Fibroblast of skin of right quadriceps (primary cell): Measurements from ENCODE around the gene NEBL.

Source experiments
- DNase-seq: peaks from one replicate; pipeline ENCODE4 v3.0.0-alpha.2; 2013

NEBL gene

DNA sequence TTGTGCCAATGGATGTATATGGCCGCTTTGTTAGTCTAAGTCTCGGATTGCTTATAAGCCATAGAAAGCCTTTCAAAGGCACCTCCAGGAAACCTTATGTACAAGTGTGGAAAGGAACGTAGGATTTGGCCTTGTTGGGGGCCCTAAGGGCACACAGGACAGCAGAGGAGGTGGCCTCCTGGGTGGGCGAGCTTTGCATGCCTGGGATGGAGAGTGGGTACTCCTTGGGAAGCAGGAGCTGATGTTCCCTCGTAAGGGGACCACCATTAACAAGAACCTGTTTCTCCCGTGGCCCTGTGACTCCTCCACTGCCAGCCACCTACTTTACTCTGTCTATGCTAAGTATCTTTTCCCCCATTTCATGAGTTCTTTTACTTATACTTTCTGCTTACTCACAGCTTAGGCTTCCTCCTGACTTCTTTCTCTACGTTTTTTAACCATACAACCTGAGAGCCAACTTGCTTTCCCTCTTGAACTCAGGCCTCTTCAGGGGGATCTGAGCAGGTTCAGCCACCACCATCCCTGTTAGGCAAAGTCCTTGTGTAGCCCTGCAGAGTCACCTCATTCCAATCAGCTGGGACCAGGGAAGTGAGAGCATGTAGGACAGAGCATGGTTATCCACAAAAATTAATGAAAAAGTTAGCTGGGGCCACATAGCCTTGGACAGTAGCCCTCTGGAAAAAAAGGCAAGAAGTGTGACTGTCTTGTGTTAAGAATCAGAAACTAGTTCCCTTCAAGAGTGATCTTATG, 118.9 kb downstream of the NEBL start:
- no peak for DNase-seq

DNA sequence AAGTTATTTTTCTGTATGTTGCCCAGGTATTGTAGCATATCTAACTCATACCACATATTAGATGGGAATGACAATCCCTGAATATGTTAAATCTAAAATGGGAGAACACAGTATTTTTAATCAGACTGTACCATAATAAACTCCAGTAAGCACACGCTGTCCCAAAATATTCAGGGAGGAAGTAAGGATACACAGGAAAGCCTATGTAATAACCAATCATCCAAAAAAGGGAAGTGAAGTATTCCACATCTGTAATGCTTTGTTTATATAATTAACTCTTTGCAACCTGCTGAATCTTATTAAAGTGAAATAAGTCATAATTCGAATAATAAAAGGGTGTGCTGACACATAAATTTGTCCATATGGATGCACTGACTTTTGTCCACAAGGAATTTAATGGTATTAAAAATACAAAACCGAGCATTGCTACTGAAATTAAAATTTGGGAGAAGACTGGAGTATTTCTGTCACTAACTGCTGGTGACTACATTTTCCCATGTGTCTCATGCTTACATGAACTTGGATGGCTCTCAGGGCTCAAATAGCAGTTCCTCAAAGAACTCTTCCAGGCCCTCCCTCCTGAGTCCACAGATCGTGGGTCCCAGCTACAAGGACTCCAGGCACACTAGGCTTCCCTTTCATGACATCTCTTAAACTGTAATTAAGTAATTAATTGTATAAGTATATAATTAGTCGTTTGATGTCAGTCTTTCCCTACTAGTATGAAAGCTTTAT, 120.6 kb downstream of the NEBL start:
- DNase-seq, result no peak

DNA sequence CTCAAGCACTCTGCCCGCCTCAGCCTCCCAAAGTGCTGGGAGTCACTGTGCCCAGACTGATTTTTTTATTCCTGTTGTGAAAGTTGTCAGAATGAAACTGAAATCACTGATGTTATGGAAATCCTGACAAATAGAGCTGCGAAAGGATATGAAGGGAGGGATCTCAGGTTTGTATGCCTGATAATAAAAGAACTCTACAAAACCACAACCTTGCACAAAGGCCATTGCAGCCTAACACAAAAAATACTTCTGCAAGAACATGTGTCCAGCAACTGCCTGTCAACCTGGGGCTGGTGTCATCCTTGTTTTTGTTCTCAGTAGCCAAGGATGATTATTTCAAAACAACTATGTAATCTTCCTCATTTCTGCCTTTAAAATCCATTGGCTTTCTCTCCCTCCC, 126.1 kb downstream of the NEBL start:
- DNase-seq, result no peak

DNA sequence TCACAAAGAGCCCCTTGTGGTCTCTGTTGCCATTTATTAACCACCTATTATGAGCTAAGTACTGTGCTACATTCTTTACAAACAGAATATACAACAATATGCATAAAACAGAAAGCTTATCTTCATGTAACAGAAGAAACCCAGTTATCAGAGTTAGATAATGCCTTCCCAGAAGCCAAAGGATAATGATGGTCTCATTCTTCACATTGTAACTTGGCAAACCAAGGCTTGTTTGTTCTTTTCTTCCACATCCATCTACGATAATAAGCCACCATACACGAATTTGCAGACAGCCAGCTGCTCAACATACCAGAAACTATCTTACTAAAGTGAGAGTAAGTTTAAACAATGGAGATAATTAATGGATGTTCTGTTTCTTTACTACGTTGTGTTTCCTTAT, 127.6 kb downstream of the NEBL start:
- DNase-seq, result no peak

DNA sequence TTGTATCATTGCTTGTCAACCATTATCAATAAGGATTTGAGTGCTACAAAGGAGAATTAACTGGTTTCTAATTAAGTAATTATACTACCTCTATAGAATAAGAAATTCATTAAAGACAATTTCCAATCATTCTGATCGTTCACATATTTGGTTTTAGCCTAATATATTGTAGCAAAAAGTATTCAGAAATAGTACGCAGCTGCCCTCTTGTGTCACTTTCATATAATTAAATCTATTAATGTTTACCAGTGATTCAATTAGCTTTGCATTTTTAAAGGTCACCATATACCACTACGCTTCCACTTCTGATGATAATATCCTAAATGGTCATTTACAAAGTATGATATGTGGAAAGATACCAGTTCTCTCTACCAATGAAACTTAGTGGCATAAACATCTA, 128.3 kb downstream of the NEBL start:
- peak; percentile 5 for DNase-seq

GRCh38 chr10:20767028-20767427, 130.1 kb downstream of the NEBL start:
- peak; percentile 68 for DNase-seq

GRCh38 chr10:20765066-20765465, 132.0 kb downstream of the NEBL start:
- peak; percentile 10 for DNase-seq

GRCh38 chr10:20760460-20760859, 136.7 kb downstream of the NEBL start:
- no peak for DNase-seq

- DNase-seq, result no peak
Measured at GRCh38 chr10:20748551-20748950, 148.6 kb downstream of the NEBL start.

DNA sequence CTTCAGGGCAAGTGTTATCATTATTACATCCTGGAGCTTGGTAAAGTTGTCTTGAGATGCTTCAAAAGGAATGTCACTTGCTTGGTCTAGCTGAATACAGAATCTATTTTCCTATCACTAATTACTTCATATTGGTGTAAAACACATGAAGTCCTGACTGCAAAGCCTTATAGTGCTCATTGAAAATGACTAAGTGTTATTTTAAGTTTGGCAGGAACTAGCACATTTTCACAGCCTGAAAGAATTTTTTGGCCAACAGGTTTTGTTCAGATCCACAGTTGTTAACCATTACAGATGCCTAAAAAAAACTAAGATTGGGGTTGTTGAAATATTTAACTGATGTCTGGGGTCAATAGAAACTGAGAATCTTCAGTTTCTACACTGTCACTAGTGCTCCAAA, 149.3 kb downstream of the NEBL start:
- DNase-seq, result no peak

DNA sequence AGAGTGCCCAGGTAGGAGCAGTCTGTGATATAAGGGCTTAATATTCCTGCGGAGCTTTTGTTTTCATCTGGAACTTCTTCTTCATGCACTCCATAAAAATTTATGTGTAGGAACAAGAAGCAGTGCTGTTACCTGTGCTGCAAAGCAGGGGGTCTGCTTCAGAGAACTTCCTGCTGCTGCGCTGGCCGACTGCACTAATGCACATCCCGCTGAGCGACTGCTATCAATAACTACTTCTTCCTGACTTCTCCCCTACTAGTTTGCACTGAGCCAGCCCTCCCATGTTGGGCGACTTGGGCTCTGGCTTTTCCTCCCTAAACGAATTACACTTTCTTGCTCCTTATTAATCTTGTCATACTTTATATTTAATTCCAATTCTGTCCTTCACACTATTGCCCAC, 150.3 kb downstream of the NEBL start:
- DNase-seq, result no peak

DNA sequence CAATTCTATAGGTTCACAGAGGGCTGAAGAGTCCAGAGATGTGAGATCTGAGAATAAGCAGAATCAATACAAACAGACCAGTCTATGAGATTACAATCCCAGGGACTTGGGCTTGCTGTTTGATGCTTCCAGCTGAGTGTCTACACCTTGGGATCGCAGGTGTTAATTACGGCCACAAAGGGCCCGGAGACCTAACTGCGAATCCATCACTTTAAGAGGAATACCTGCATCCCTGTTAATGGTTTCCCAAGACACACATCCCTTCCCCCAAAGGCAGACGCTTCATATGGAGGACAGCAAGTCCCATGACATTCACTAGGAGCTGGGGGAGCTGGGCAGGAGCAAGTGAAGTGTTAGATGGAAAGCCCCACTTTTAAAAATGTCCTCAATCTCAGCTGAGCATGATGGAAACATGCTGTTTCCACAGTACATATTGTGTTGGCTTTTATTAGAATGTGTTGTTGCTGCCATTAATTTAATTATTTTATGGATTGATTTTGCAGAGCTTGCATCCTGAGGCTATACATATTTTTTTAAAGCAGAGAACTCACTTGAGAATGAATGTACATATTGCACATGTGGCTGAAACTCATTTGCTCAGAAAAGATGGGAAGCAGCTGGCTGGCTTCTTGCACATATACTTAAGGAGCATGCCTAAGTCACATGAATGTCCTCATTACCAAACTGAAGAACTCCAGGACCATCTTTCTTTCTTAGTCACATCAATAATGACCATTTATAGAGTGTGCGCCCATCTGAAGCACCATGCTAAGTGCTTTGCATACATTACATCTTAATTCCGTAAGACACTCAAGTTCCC, 151.3 kb downstream of the NEBL start:
- no peak for DNase-seq

DNA sequence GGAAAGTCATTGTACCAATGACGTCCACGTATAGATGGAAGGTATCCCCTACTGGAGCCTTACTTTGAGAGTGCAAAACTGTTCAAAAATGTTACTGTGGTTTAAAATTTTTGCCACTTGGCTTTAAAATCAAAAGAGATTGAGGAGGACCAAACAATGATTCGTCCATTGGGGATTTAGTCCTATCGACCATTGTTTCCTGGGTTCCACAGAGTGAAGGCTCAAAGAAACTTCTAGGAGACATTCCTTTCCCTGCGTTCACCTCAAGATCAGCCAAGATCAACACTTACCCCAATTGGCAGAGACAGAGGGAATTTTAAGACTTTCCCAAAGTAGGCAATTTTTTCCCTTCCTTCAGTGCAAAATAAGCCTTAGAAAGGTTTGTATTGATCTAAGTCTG, 152.3 kb downstream of the NEBL start:
- peak; percentile 36 for DNase-seq

DNA sequence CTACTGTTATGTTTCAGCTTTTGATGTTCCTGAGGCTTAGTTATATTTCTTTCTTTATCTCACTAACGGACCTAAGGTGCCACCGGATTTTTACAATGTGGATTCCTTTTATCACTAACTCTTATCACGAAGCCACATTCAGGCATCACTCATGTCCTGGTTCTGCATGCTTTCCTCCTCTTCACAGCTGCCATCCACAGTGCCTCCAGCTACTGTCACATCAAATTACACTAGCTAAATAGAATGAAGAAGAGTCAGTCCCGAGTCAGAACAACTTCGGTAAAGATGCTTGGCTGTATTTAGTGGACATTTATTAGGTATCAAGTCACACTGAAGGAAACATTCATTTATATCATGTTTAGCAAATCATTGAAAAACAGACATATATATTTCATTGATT, 153.2 kb downstream of the NEBL start:
- no peak for DNase-seq

DNA sequence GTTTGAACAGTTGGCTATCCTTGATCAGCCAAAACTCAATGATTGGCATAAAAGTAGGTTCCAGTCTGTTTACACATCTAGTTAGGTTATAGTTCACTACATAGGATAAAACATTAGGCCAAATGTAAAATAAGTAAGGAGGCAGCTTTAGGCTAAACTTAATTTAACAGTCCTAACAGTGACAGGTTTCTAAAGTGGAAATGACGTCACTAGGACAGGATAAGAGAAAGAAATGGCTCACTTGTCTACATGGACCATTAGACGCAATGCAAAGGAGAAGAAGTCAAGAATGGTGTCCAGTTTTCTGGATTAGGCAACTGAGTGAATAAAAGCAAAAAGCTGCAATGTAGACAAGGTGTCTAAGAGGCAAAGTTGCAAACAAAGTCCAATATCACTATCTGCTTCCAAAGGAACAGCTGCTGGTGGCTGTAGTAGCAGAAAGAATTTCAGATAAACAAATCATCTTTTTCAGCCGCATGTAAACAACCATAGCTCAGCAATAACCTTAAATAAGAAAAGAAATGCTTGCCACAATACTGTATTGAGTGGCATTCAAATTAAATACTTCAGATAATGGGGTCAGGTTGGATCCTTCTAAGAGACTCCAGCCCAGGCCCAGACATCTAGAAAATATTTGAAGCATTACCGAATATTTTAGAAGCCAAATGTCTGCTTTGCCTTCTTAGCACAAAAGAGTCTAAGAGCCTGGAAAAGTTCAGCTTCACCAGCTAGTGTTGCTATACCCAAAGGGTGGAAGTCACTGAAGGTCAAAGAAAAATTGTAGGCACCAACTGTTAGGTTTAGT, 154.2 kb downstream of the NEBL start:
- DNase-seq, result no peak

GRCh38 chr10:20740120-20740519, 157.0 kb downstream of the NEBL start:
- no peak for DNase-seq

GRCh38 chr10:20737107-20737506, 160.0 kb downstream of the NEBL start:
- no peak for DNase-seq
